ENCODE data around the gene MAP3K7. TPM values are rescaled to one million over a fixed set of nuclear protein-coding genes. Genes with fewer than 3 reads are reported as not detected.

Gene MAP3K7
- total and polyA plus RNA-seq, 2 of the 8 experiments (the other 6 are each of a cell fraction or from before 2014, with no cell fraction given) = 27.3 to 34.8 TPM

DNA sequence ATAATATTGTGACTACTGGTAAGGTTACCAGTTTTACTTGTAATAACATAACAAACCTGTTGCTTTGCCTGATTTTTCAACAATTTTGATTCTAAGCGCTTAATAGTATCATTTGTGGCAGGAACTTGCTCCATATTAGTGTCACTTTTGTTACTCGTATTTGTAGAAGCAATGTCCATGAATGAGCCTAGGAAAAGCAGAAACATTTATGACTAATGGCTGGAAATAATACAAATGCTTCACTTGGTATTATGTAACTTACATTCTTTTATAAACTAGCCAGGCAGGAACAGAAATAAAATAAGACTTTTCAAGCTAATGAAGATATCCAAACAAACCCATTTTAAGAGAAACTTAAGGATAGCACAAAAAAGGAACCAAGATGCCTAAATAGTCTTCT, 38.9 kb downstream of the MAP3K7 start:
- H3K79me1 ChIP-seq (ENCODE audit: low read depth, low read length) = no peaks in the 10 kb centered on the region
- H4K91ac ChIP-seq (replicated peaks; ENCODE audit: insufficient read length, low read length) = no peak overlapping the region
- H2BK15ac ChIP-seq (ENCODE audit: low read length) = no peak overlapping the region
- H2BK20ac ChIP-seq (ENCODE audit: low read length) = no peak overlapping the region
- H4K8ac ChIP-seq (ENCODE audit: extremely low read depth, insufficient read depth, low read length) = no peak overlapping the region
- H3K27ac ChIP-seq (ENCODE audit: low read depth, low read length) = no peak overlapping the region
- no peak overlapping the region for H4K5ac ChIP-seq (ENCODE audit: insufficient read length, low read depth, low read length)
- H2AFZ ChIP-seq (ENCODE audit: low read length) = no peak overlapping the region
- H3K4me3 ChIP-seq (ENCODE audit: extremely low read depth in 1 of 4, insufficient read depth in 2 of 4, low read depth in 3 of 4, low read length in 4 of 4) = no peak overlapping the region
- no peak overlapping the region for H3K4ac ChIP-seq (replicated peaks; ENCODE audit: insufficient read length, low read depth, low read length)
- TF ChIP-seq FOSL1 (IDR thresholded peaks at IDR 0.05; ENCODE audit: insufficient read depth, low read depth, low read length) (no peak), RXRA (IDR thresholded peaks at IDR 0.05; ENCODE audit: insufficient read depth, low read depth, low read length) (no peak), CBX5 (IDR thresholded peaks at IDR 0.05; ENCODE audit: low read depth, low read length) (no peak), SAP30 (IDR thresholded peaks at IDR 0.05; ENCODE audit: insufficient read depth, insufficient replicate concordance, low read length) (no peak), POU5F1 (IDR thresholded peaks at IDR 0.05; ENCODE audit: low read depth, low read length) (no peak)
- TF ChIP-seq, protein P1, sequence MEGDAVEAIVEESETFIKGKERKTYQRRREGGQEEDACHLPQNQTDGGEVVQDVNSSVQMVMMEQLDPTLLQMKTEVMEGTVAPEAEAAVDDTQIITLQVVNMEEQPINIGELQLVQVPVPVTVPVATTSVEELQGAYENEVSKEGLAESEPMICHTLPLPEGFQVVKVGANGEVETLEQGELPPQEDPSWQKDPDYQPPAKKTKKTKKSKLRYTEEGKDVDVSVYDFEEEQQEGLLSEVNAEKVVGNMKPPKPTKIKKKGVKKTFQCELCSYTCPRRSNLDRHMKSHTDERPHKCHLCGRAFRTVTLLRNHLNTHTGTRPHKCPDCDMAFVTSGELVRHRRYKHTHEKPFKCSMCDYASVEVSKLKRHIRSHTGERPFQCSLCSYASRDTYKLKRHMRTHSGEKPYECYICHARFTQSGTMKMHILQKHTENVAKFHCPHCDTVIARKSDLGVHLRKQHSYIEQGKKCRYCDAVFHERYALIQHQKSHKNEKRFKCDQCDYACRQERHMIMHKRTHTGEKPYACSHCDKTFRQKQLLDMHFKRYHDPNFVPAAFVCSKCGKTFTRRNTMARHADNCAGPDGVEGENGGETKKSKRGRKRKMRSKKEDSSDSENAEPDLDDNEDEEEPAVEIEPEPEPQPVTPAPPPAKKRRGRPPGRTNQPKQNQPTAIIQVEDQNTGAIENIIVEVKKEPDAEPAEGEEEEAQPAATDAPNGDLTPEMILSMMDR (IDR thresholded peaks at IDR 0.05; ENCODE audit: control extremely low read depth in 1 of 3, insufficient read depth in 1 of 3, low read depth in 1 of 3, low read length in 3 of 3) = no peak
- H3K27me3 ChIP-seq (replicated peaks in 1 of 4; ENCODE audit: control insufficient read depth in 3 of 4, extremely low read depth in 1 of 4, insufficient read depth in 3 of 4, low read length in 3 of 4) = no peaks in the 10 kb centered on the region
- H3K4me1 ChIP-seq (replicated peaks in 1 of 4; ENCODE audit: control insufficient read depth in 3 of 4, insufficient read depth in 4 of 4, low read length in 3 of 4) = no peaks in the 10 kb centered on the region
- ChIA-PET POLR2A (ENCODE audit: partially characterized antibody) (no interaction called here), CTCF (ENCODE audit: partially characterized antibody) (no interaction called here)
- no peaks in the 10 kb centered on the region for H3K79me2 ChIP-seq (ENCODE audit: control insufficient read depth in 1 of 2, insufficient read depth in 2 of 2, low read length in 2 of 2)
- H3K23ac ChIP-seq (ENCODE audit: insufficient read length) = no peak overlapping the region
- no peak overlapping the region for H3K18ac ChIP-seq (ENCODE audit: extremely low read depth, low read length)
- no peak overlapping the region for H2BK5ac ChIP-seq (ENCODE audit: low read depth, low read length)
- H3K9ac ChIP-seq (replicated peaks in 1 of 4; ENCODE audit: extremely low read depth in 1 of 4, low read depth in 3 of 4, low read length in 3 of 4) = no peak overlapping the region
- no peak overlapping the region for H2BK12ac ChIP-seq (ENCODE audit: low read depth, low read length)
- FAIRE-seq (no peak), DNase-seq (ENCODE audit: low read depth in 1 of 2, low spot score in 2 of 2) (no peak)
- H3K9me3 ChIP-seq (ENCODE audit: insufficient read depth in 2 of 2, low read depth in 1 of 2, low read length in 1 of 2) = no peaks in the 10 kb centered on the region
- H2BK120ac ChIP-seq (replicated peaks; ENCODE audit: low read depth, low read length) = no peak overlapping the region
- no peak overlapping the region for H3K4me2 ChIP-seq (ENCODE audit: insufficient read depth in 1 of 2, low read depth in 2 of 2, low read length in 2 of 2)
- 92% methylated on average over 2 of the region's 2 CpGs; no CpG with 5 or more reads in 1 of the 2 experiments for WGBS, 2 experiments (ENCODE audit: extremely low coverage in 1 of 2, insufficient coverage in 1 of 2, insufficient read length in 1 of 2, insufficient replicate concordance in 2 of 2, low coverage in 1 of 2, low lambda C conversion rate in 2 of 2, missing lambda C conversion rate in 1 of 2)
- H2AK5ac ChIP-seq (ENCODE audit: low read depth, low read length) = no peak overlapping the region
- H3K36me3 ChIP-seq (ENCODE audit: control insufficient read depth in 2 of 4, insufficient read depth in 4 of 4, low read length in 3 of 4) = peaks cover 0 to 72% (median 35%) of the 10 kb centered on the region in 4 experiments; a peak in 6 of 8 replicates
- no peak overlapping the region for H3K56ac ChIP-seq (replicated peaks; ENCODE audit: insufficient read length, low read depth, low read length)
- H4K20me1 ChIP-seq (replicated peaks in 1 of 2; ENCODE audit: control insufficient read depth in 1 of 2, insufficient read depth in 2 of 2, low read length in 2 of 2) = no peaks in the 10 kb centered on the region
- H3K23me2 ChIP-seq (ENCODE audit: low read depth, low read length) = no peaks in the 10 kb centered on the region
- no peak overlapping the region for H3K14ac ChIP-seq (ENCODE audit: insufficient read length)

Measured in H1 (cell line).